ENCODE measurements around the gene MAGI1. TPM values are rescaled to one million over a fixed set of nuclear protein-coding genes. Genes with fewer than 3 reads are reported as not detected.

Gene MAGI1
- total and polyA plus RNA-seq, 2 donors (not counting 1 experiment from before 2014, with no cell fraction given), result 0.10 to 0.22 TPM

DNA sequence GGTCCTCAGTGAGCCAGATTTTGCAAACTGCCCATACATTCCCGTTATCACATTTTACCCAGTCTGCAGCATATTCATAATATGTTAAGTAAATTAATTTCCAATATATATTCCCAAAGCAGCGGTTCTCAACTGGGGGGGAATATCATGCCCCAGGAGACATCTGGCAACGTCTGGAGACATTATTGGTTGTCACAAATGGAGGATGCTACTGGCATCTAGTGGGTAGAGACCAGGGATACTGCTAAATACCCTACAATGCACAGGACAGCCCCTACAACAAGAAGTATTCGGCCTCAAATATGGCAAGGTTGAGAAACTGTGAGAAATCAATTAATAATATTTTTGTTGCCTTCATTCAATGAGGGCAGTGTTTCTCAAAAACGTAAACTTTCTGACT is 280.3 kb downstream of the MAGI1 start:
- no peak for DNase-seq
- H3K27me3 Mint-ChIP-seq, result peaks cover 3% of the 10 kb centered on the region

DNA sequence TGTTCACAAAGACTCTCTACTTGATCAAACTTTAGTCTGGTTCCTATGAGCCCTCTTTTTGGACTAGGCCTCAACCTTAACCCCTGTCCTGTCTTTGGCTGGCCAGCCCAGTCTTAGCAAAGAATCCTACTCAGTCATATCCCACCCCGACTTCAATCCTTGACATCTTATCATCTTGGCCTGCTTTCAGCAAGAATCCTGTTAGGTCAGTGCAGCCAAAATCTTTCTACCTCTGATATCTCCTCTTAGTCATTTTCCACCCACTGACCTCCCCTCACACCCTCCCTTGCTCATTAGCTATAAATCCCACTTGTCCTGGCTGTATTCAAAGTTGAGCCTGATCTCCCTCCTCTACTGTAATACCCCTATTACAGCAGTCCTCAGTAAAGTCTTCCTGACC is 286.1 kb downstream of the MAGI1 start:
- H3K9ac ChIP-seq (ENCODE audit: low read length), result no peak overlapping the region
- Mint-ChIP-seq H3K27me3 (no peaks in the 10 kb centered on the region), H3K27ac (no peak overlapping the region), H3K9me3 (ENCODE audit: insufficient read depth) (no peaks in the 10 kb centered on the region), H3K4me1 (no peaks in the 10 kb centered on the region), H3K4me3 (no peak overlapping the region)
- no peaks in the 10 kb centered on the region for H3K4me1 ChIP-seq (ENCODE audit: control insufficient read depth in 2 of 2, insufficient read depth in 2 of 2, low read length in 2 of 2)
- no peak for DNase-seq
- CTCF ChIA-PET, result no interaction called here
- H3K4me2 ChIP-seq (replicated peaks; ENCODE audit: low read depth, low read length, poor library complexity, severe bottlenecking), result no peak overlapping the region
- H3K27me3 ChIP-seq (replicated peaks in 1 of 4; ENCODE audit: control extremely low read depth in 1 of 4, control insufficient read depth in 3 of 4, insufficient read depth in 4 of 4, low read length in 3 of 4), result no peaks in the 10 kb centered on the region
- ATAC-seq (ENCODE audit: low read depth), result no peak
- POLR2A ChIA-PET, result no interaction called here
- WGBS (ENCODE audit: insufficient coverage), result 92% methylated on average over 1 of the region's 1 CpG
- no peaks in the 10 kb centered on the region for H3K79me2 ChIP-seq (ENCODE audit: control insufficient read depth, insufficient read depth, low read length)
- no peak overlapping the region for H3K4me3 ChIP-seq (ENCODE audit: control extremely low read depth in 1 of 5, extremely low read depth in 1 of 5, insufficient read depth in 1 of 5, low read depth in 2 of 5, low read length in 4 of 5)
- no peak for TF ChIP-seq EZH2 (IDR thresholded peaks at IDR 0.05; ENCODE audit: borderline replicate concordance, insufficient read depth, low read depth, low read length, poor library complexity, severe bottlenecking)
- TF ChIP-seq, protein P1, sequence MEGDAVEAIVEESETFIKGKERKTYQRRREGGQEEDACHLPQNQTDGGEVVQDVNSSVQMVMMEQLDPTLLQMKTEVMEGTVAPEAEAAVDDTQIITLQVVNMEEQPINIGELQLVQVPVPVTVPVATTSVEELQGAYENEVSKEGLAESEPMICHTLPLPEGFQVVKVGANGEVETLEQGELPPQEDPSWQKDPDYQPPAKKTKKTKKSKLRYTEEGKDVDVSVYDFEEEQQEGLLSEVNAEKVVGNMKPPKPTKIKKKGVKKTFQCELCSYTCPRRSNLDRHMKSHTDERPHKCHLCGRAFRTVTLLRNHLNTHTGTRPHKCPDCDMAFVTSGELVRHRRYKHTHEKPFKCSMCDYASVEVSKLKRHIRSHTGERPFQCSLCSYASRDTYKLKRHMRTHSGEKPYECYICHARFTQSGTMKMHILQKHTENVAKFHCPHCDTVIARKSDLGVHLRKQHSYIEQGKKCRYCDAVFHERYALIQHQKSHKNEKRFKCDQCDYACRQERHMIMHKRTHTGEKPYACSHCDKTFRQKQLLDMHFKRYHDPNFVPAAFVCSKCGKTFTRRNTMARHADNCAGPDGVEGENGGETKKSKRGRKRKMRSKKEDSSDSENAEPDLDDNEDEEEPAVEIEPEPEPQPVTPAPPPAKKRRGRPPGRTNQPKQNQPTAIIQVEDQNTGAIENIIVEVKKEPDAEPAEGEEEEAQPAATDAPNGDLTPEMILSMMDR (IDR thresholded peaks at IDR 0.05), result no peak
- intact Hi-C loops (cut with micrococcal nuclease), result loop anchor here (5.0 kb wide), 1 partner anchor 1720 kb away; no protein-coding TSS in a partner anchor
- H3K27ac ChIP-seq (ENCODE audit: low read length in 2 of 2), result no peak overlapping the region
- peaks cover 0 to 3% (median 0%) of the 10 kb centered on the region in 3 donors for H3K9me3 ChIP-seq (ENCODE audit: control extremely low read depth in 1 of 3, control insufficient read depth in 2 of 3, insufficient read depth in 1 of 3, low read length in 2 of 3)
- no peak overlapping the region for H2AFZ ChIP-seq (ENCODE audit: insufficient read depth, low read depth, low read length, poor library complexity, severe bottlenecking)
- no peaks in the 10 kb centered on the region for H3K36me3 ChIP-seq (replicated peaks in 1 of 2; ENCODE audit: control extremely low read depth in 1 of 2, control insufficient read depth in 1 of 2, extremely low read depth in 1 of 2, insufficient read depth in 2 of 2, low read length in 1 of 2)
- H4K20me1 ChIP-seq (ENCODE audit: control insufficient read depth, insufficient read depth, low read length, poor library complexity, severe bottlenecking), result no peaks in the 10 kb centered on the region

More for the DNA sequence above, 280.3 kb downstream of the MAGI1 start:
- no peaks in the 10 kb centered on the region for H3K4me1 Mint-ChIP-seq
- ChIA-PET CTCF (no interaction called here), POLR2A (no interaction called here)
- Histone ChIP-seq H3K4me2 (replicated peaks; ENCODE audit: low read depth, low read length, poor library complexity, severe bottlenecking) (no peak overlapping the region), H3K36me3 (replicated peaks in 1 of 2; ENCODE audit: control extremely low read depth in 1 of 2, control insufficient read depth in 1 of 2, extremely low read depth in 1 of 2, insufficient read depth in 2 of 2, low read length in 1 of 2) (no peaks in the 10 kb centered on the region), H3K4me3 (ENCODE audit: control extremely low read depth in 1 of 5, extremely low read depth in 1 of 5, insufficient read depth in 1 of 5, low read depth in 2 of 5, low read length in 4 of 5) (no peak overlapping the region), H3K79me2 (ENCODE audit: control insufficient read depth, insufficient read depth, low read length) (no peaks in the 10 kb centered on the region), H4K20me1 (ENCODE audit: control insufficient read depth, insufficient read depth, low read length, poor library complexity, severe bottlenecking) (no peaks in the 10 kb centered on the region), H2AFZ (ENCODE audit: insufficient read depth, low read depth, low read length, poor library complexity, severe bottlenecking) (no peak overlapping the region), H3K9ac (ENCODE audit: low read length) (no peak overlapping the region), H3K27me3 (replicated peaks in 1 of 4; ENCODE audit: control extremely low read depth in 1 of 4, control insufficient read depth in 3 of 4, insufficient read depth in 4 of 4, low read length in 3 of 4) (peaks cover 0 to 6% (median 0%) of the 10 kb centered on the region in 4 experiments), H3K4me1 (ENCODE audit: control insufficient read depth in 2 of 2, insufficient read depth in 2 of 2, low read length in 2 of 2) (no peaks in the 10 kb centered on the region), H3K27ac (ENCODE audit: low read length in 2 of 2) (no peak overlapping the region), H3K9me3 (ENCODE audit: control extremely low read depth in 1 of 3, control insufficient read depth in 2 of 3, insufficient read depth in 1 of 3, low read length in 2 of 3) (no peaks in the 10 kb centered on the region)
- no peak overlapping the region for H3K4me3 Mint-ChIP-seq
- no peak for ATAC-seq (ENCODE audit: low read depth)
- H3K9me3 Mint-ChIP-seq (ENCODE audit: insufficient read depth), result no peaks in the 10 kb centered on the region
- intact Hi-C loops (cut with micrococcal nuclease), result no loop called here
- WGBS (ENCODE audit: insufficient coverage), result no CpG with 5 or more reads among the region's 5 CpGs
- no peak overlapping the region for H3K27ac Mint-ChIP-seq
- TF ChIP-seq, protein P1 (IDR thresholded peaks at IDR 0.05), result no peak
- TF ChIP-seq EZH2 (IDR thresholded peaks at IDR 0.05; ENCODE audit: borderline replicate concordance, insufficient read depth, low read depth, low read length, poor library complexity, severe bottlenecking), result no peak
